Measurements from ENCODE around the gene TAB2.

TAB2 gene

GRCh38 chr6:149311293-149311692 is 6.2 kb upstream of the TAB2 start:
- DNase-seq (ENCODE audit: low read depth) = no peak
- no peak overlapping the region for H3K4me3 ChIP-seq (ENCODE audit: control insufficient read depth, low read depth, low read length)
- no peak for TF ChIP-seq CTCF (IDR thresholded peaks at IDR 0.05; ENCODE audit: control insufficient read depth, insufficient read depth, low read depth, low read length, missing control alignments)

DNA sequence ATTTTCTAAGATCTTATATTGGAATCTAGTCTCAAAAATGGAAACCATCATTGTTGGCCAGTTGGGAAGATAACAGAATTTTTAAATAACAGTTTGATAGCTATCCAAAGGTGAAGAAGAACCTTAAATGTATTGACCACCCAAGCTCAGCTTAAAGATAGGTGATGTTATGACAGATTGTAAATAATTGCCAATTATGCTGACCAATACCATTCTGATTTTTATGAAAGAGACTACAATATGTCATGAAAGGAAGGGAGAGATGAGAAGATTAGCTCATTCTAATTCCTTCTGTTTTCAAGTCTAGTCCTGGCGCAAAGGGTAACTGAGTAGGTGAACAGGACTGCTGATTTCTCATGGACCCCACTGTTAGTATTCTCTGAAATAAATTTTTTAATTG is 5.7 kb upstream of the TAB2 start:
- no peak overlapping the region for H3K4me3 ChIP-seq (ENCODE audit: control insufficient read depth, low read depth, low read length)
- TF ChIP-seq CTCF (IDR thresholded peaks at IDR 0.05; ENCODE audit: control insufficient read depth, insufficient read depth, low read depth, low read length, missing control alignments) = no peak
- no peak for DNase-seq (ENCODE audit: low read depth)

DNA sequence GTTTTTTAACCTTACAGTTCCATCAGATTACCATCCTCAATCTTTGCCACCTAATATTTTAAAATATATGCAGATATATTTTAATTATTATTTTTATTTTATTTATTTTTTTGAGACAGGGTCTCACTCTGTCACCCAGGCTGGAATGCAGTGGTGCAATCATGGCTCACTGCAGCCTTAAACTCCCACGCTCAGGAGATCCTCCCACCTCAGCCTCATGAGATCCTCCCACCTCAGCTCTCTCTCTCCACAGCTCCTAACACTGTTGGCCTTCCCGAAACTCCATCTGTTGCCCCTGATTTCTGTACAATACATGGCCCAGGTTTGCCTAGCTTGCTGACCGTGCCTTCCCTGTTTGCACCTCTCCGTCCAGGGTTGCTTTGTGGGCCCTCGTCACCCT is 4.4 kb upstream of the TAB2 start:
- H3K4me3 ChIP-seq (ENCODE audit: control insufficient read depth, low read depth, low read length) = no peak overlapping the region
- TF ChIP-seq CTCF (IDR thresholded peaks at IDR 0.05; ENCODE audit: control insufficient read depth, insufficient read depth, low read depth, low read length, missing control alignments) = no peak
- no peak for DNase-seq (ENCODE audit: low read depth)

DNA sequence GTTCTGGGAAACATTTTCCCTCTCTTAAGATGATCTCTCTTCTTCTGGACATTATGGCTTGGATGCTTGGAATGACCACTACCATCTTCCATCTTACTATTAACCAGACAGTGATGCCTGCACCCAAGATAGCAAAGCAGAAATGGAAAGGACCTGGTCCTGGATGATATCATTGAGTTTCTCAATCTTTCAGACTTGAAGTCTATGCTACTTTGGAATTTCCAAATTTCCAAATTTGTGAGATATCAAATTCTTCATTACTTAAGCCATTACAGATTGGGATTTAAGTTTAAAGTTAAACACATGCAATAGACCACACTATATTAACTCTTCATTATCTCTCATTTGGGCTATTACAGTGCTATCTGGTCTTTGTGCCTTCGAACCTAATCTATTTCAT is 3.7 kb upstream of the TAB2 start:
- H3K4me3 ChIP-seq (ENCODE audit: control insufficient read depth, low read depth, low read length) = no peak overlapping the region
- no peak for TF ChIP-seq CTCF (IDR thresholded peaks at IDR 0.05; ENCODE audit: control insufficient read depth, insufficient read depth, low read depth, low read length, missing control alignments)
- no peak for DNase-seq (ENCODE audit: low read depth)

DNA sequence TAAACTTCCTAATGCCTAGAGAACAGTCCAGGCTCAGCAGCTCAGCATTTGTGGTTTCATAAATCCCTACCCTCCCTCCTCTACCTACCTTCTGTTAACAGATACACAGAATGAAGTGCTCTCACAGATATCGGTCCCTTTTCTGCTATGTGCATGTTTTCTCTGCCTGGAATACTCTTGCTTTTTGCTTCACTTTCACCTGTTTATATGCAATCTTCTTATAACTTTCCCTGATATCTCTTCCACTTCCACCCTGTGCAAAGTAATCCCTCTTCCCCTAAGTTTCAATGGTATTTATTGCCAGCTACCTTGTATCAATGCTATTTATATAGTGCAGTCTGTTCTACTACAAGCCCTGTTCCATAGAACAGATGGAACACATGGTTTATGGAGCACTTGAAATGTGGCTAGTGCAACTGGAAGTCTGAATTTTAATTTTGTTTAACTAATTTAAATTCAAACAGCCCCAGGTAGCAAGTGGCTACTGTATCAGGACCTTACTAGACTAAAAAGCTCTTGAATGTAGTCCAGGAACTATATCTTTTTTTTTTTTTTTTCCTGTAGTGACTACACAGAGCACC is 3.1 kb upstream of the TAB2 start:
- DNase-seq (ENCODE audit: low read depth) = no peak
- no peak for TF ChIP-seq CTCF (IDR thresholded peaks at IDR 0.05; ENCODE audit: control insufficient read depth, insufficient read depth, low read depth, low read length, missing control alignments)
- no peak overlapping the region for H3K4me3 ChIP-seq (ENCODE audit: control insufficient read depth, low read depth, low read length)

- TF ChIP-seq CTCF (IDR thresholded peaks at IDR 0.05; ENCODE audit: control insufficient read depth, insufficient read depth, low read depth, low read length, missing control alignments) = no peak
- DNase-seq (ENCODE audit: low read depth) = no peak
These were observed 1.3 kb upstream of the TAB2 start for GRCh38 chr6:149316108-149316727.

More at GRCh38 chr6:149316108-149316727, 1.3 kb upstream of the TAB2 start:
- H3K4me3 ChIP-seq (ENCODE audit: control insufficient read depth, low read depth, low read length) = peak overlapping the region; percentile 66
